ENCODE data around the gene ABI3.

Gene ABI3

DNA sequence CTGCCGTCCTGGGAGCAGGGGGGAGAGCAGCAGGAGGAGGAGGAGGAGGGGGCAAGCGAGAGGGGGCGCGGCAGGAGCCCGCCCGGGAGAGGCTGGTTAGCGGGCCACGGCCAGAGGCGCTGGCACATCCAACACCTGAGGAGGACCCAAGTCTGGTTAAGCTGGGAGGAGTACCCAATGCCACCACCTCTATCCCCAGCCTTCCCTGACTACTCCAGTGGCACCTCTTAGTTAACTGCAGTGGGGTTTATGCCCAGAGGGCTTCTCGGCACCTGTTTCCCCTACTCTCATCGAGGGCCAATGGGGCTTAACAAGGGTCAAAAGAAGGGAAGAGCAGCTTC is 14.5 kb downstream of the ABI3 start:
- Histone ChIP-seq H3K4me3 (ENCODE audit: low read length in 2 of 2) (no peak overlapping the region), H3K27me3 (ENCODE audit: control insufficient read depth in 1 of 2, insufficient read depth in 2 of 2, low read length in 2 of 2) (peaks cover 43 to 58% of the 10 kb centered on the region in 2 donors), H3K9me3 (ENCODE audit: control insufficient read depth in 2 of 2, low read length in 2 of 2) (no peaks in the 10 kb centered on the region), H3K4me1 (ENCODE audit: control insufficient read depth, insufficient read depth, low read length) (peaks cover 19% of the 10 kb centered on the region), H3K36me3 (ENCODE audit: control insufficient read depth in 2 of 2, insufficient read depth in 2 of 2, low read length in 2 of 2) (no peaks in the 10 kb centered on the region), H3K9ac (ENCODE audit: low read length in 2 of 2) (no peak overlapping the region), H3K27ac (ENCODE audit: low read length) (no peak overlapping the region)

DNA sequence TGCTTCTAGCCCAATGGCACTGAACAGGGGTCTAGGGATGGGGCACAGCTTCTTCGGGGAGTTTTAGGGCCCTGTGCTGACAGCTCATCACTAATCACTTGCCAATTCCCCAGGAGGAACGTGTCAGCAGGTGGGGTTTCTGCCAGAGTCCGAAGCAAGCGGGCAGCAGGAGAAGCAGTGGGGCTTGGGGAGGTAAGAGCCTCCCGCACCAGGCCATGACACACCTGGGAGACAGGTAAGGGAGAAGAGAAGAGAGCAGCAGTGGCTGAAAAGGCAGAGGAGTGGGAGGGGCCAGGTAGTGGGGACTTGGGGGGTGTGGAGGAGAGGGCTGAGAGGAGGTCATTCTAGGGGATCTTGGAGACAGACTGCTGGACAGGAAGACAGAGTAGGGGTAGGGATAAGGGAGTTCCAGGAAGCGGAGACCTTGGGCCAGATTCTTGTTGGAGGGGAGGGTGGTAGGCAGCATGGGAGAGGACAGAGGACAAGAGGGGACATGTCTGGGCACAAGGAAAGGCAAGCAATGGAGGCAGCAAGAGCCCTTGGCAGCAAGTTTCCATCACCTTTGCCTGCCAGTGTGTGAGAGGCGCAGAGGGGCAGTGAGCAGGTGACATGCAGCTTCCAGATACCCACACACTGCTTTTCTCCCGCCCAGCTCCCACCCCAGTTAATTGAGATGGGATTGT is 15.2 kb downstream of the ABI3 start:
- Histone ChIP-seq H3K27ac (ENCODE audit: low read length) (no peak overlapping the region), H3K4me3 (ENCODE audit: low read length in 2 of 2) (no peak overlapping the region), H3K27me3 (ENCODE audit: control insufficient read depth in 1 of 2, insufficient read depth in 2 of 2, low read length in 2 of 2) (peaks cover 43 to 58% of the 10 kb centered on the region in 2 donors), H3K36me3 (ENCODE audit: control insufficient read depth in 2 of 2, insufficient read depth in 2 of 2, low read length in 2 of 2) (no peaks in the 10 kb centered on the region), H3K9me3 (ENCODE audit: control insufficient read depth in 2 of 2, low read length in 2 of 2) (no peaks in the 10 kb centered on the region), H3K4me1 (ENCODE audit: control insufficient read depth, insufficient read depth, low read length) (peaks cover 24% of the 10 kb centered on the region), H3K9ac (ENCODE audit: low read length in 2 of 2) (no peak overlapping the region)

DNA sequence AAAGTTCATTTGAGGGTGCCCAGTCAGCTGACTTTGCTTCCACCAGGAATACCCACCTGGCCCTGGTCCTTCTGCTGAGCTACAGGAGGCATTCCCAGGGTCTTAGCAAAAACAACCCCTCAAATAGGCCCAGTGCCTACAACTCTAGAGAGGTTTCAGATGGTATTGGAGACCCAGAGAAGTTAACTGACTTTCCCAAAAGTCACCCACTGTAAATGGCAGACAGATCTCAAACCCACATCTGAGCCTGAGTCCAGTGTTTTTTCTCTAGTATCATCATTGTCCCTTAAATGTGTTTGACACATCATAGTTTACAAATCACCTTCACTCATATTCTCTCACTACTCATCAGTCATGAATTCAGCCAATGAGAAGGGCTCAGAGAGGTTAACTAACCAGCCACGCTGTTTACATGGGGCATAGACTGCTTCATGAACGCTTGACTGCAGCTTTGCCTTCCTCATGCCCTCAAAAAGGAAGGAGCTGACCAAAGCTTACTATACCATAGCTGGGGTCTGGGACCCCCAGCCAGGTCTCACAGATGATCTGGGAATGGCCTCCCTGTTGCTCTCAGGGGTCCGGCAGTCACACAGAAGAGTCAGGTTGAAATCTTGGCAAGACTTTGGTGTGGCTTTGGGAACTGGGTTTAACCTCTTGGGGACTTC is 16.4 kb downstream of the ABI3 start:
- Histone ChIP-seq H3K36me3 (ENCODE audit: control insufficient read depth in 2 of 2, insufficient read depth in 2 of 2, low read length in 2 of 2) (no peaks in the 10 kb centered on the region), H3K4me3 (ENCODE audit: low read length in 2 of 2) (no peak overlapping the region), H3K27ac (ENCODE audit: low read length) (no peak overlapping the region), H3K27me3 (ENCODE audit: control insufficient read depth in 1 of 2, insufficient read depth in 2 of 2, low read length in 2 of 2) (peaks cover 43 to 58% of the 10 kb centered on the region in 2 donors), H3K4me1 (ENCODE audit: control insufficient read depth, insufficient read depth, low read length) (peaks cover 30% of the 10 kb centered on the region), H3K9ac (ENCODE audit: low read length in 2 of 2) (no peak overlapping the region), H3K9me3 (ENCODE audit: control insufficient read depth in 2 of 2, low read length in 2 of 2) (no peaks in the 10 kb centered on the region)

DNA sequence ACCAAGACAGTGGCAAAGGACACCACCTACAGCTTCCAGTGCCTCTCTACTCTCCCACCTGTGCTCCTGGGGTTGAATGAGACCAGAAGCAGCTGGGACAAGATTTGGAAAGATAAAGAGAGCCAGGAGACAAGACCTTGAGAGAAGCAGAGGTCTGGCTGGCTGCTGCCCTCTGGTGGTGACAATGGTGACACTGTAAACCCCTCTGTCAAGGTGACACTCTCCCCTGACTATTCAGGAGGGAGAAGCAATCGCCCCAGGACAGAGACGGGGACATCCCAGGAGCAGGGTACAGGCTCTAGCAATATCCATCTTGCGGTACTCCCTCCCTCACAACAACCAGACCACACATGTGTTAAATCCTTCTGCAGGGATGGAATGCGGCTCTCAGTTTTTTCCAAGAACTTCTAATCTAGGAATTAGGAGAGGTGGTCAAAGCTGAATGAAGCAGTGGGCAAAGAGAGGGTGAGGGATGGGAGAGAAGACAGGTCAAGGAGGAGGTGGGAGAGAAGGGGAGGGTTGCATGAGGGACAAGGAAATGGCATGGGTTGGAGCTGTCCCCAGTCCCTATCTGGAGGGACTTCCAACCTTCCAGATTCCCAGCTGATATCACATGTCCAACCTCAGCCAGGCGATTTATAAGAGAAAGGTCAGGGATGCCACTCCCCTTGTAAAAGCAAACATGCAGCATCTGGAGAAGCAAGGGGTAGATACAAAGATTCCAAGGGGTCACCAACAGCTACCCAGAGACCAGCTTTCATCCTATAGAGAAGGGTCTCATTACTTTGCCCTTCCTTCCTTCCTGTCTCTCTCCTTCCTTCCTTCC is 17.1 kb downstream of the ABI3 start:
- Histone ChIP-seq H3K9ac (ENCODE audit: low read length in 2 of 2) (no peak overlapping the region), H3K27me3 (ENCODE audit: control insufficient read depth in 1 of 2, insufficient read depth in 2 of 2, low read length in 2 of 2) (peaks cover 42 to 56% of the 10 kb centered on the region in 2 donors)

DNA sequence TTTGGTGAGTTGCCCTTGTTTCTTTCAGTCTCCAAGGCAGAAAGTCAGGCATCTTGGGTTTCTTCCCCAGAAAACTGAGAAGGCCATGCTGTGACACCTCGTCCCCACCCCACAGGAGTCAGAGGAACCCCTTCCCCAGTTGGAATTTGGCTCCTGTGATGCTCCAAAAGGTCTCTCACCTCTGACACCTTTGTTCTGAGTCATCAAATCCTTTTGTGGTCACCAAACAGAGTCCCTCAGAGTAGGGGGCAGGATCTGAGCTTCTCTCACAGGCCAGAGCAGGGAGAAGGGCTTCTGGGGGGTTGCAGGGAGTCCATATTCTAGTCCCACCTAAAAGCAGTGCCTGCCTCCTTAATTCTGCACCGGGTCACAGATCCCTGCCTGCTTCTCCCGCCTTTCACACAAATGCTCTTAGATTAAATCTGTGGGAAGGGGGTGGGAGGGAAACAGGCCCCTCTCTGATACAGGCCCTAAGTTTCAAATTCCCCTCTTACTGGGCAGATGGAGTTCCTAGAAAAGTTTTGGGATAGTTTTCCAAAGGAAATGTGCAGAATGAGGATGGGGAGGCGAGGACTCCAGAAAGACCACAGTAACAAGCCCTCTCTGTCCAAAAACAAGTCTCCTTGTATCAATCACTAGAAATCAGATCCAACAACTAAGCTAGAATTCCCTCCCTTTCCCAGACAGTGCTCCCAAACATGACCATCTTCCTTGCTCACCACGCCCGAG is 18.7 kb downstream of the ABI3 start:
- no peak overlapping the region for H3K9ac ChIP-seq (ENCODE audit: low read length in 2 of 2)
- peaks cover 22% of the 10 kb centered on the region for H3K4me1 ChIP-seq (ENCODE audit: control insufficient read depth, insufficient read depth, low read length)
- no peak overlapping the region for H3K27ac ChIP-seq (ENCODE audit: low read length)
- peaks cover 26 to 41% of the 10 kb centered on the region in 2 donors for H3K27me3 ChIP-seq (ENCODE audit: control insufficient read depth in 1 of 2, insufficient read depth in 2 of 2, low read length in 2 of 2)
- H3K4me3 ChIP-seq (ENCODE audit: low read length in 2 of 2), result no peak overlapping the region
- no peaks in the 10 kb centered on the region for H3K9me3 ChIP-seq (ENCODE audit: control insufficient read depth in 2 of 2, low read length in 2 of 2)
- H3K36me3 ChIP-seq (ENCODE audit: control insufficient read depth in 2 of 2, insufficient read depth in 2 of 2, low read length in 2 of 2), result no peaks in the 10 kb centered on the region

More for the DNA sequence above, 17.1 kb downstream of the ABI3 start:
- no peaks in the 10 kb centered on the region for H3K9me3 ChIP-seq (ENCODE audit: control insufficient read depth in 2 of 2, low read length in 2 of 2)
- H3K36me3 ChIP-seq (ENCODE audit: control insufficient read depth in 2 of 2, insufficient read depth in 2 of 2, low read length in 2 of 2), result no peaks in the 10 kb centered on the region
- no peak overlapping the region for H3K4me3 ChIP-seq (ENCODE audit: low read length in 2 of 2)
- H3K4me1 ChIP-seq (ENCODE audit: control insufficient read depth, insufficient read depth, low read length), result peaks cover 30% of the 10 kb centered on the region
- H3K27ac ChIP-seq (ENCODE audit: low read length), result no peak overlapping the region

DNA sequence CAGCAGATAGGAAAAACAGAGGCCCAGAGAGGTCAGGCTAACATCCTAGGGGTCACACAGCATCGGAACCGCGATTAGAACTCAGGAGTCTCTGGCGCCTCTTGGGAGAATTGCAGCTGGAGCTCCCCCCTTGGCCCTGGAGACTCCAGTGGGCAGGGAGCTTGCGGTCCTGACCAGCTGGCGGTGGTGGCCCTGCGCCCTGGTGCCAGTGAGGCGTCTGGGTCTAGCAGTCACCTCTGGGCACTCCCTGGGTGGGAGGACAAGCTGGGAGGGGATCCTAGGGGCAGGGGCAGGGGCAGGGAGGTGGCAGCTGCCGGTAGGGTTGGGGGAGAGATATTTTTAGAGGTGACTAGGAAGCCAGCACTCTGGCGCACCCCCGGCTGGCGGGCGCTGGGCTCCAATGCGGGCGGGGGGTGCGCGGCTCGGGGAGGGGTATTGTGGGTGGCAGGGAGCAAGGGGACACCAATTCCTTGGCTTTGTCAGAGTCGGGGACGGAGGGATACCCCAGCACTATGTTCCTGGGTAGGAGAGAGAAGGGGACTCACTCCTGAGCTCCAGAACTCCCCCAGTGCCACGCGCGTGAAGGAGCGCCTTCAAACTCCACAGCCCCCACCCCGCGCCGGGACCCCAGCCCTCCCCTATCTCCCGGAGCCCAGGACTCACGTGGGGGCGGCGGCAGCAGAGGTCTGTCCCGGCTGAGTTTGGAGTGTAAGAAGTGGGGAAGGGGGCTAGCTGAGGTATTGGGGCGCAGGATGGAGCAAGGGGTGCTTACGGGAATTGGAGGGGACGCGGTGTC is 19.5 kb downstream of the ABI3 start:
- no peaks in the 10 kb centered on the region for H3K36me3 ChIP-seq (ENCODE audit: control insufficient read depth in 2 of 2, insufficient read depth in 2 of 2, low read length in 2 of 2)
- peak overlapping the region; percentile 77 to 87 for H3K4me3 ChIP-seq (ENCODE audit: low read length in 2 of 2)
- H3K9me3 ChIP-seq (ENCODE audit: control insufficient read depth in 2 of 2, low read length in 2 of 2), result no peaks in the 10 kb centered on the region
- H3K9ac ChIP-seq (ENCODE audit: low read length in 2 of 2), result peak overlapping the region in 1 of 2 donors; percentile 31
- peaks cover 19 to 34% of the 10 kb centered on the region in 2 donors for H3K27me3 ChIP-seq (ENCODE audit: control insufficient read depth in 1 of 2, insufficient read depth in 2 of 2, low read length in 2 of 2)
- H3K27ac ChIP-seq (ENCODE audit: low read length), result no peak overlapping the region
- peaks cover 15% of the 10 kb centered on the region for H3K4me1 ChIP-seq (ENCODE audit: control insufficient read depth, insufficient read depth, low read length)

DNA sequence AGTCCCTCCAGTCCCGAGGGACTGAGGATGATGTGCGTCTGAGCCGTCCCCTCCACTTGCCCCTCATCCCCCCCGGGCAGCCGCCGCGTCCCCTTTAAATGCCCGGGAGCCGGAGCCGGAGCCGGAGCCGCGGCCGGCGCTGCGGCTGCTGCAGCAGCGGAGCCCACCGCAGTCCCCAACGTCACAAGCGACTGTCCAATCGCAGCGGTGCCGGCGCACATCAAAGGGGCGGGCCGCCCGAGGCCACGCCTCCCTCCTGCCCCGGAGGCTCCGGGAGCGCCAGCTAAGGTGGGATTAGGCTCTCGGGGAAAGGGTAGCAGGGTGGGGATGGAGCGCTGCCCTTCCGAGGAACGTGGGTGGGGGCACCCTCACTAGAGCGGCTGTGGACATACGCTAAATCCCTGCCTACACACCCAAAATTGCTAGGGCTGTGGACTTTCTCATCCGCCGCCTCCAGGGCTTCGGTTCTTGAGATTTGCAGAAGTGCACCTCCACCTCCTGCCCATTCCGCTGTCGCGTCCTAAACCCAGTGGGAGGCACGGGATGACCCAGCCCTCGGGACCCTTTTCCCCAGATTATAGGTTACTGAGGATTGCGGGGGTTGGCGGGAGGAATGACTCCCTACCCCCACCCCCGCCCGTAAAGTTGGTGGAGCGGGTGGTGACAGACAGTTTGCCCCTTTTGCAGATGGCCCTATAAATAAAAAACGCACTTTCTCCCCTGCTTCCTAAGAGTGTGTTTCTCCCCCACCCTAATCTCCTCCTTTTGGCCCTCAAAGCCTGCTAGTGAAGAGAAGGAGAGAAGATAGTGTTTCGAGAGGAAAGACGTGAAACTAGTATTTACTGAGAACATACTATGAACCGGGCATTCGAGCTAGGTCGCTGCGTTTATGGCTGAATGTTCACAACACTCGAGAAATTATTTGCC is 20.4 kb downstream of the ABI3 start, which contains the start of gene PHOSPHO1:
PHOSPHO1 (minus strand) TSS at position 152 of the 927 bp plus-strand sequence. CDS start 4,096 bp downstream, outside the sequence.
- Histone ChIP-seq H3K27ac (ENCODE audit: low read length) (no peak within 1 kb of the TSS), H3K36me3 (ENCODE audit: control insufficient read depth in 2 of 2, insufficient read depth in 2 of 2, low read length in 2 of 2) (no peaks in the 10 kb centered on the region), H3K9ac (ENCODE audit: low read length in 2 of 2) (peak within 1 kb of the TSS; percentile 31 to 55), H3K9me3 (ENCODE audit: control insufficient read depth in 2 of 2, low read length in 2 of 2) (no peaks in the 10 kb centered on the region), H3K27me3 (ENCODE audit: control insufficient read depth in 1 of 2, insufficient read depth in 2 of 2, low read length in 2 of 2) (peaks cover 10 to 26% of the 10 kb centered on the region in 2 donors), H3K4me1 (ENCODE audit: control insufficient read depth, insufficient read depth, low read length) (peaks cover 15% of the 10 kb centered on the region), H3K4me3 (ENCODE audit: low read length in 2 of 2) (peak within 1 kb of the TSS; percentile 77 to 87)

DNA sequence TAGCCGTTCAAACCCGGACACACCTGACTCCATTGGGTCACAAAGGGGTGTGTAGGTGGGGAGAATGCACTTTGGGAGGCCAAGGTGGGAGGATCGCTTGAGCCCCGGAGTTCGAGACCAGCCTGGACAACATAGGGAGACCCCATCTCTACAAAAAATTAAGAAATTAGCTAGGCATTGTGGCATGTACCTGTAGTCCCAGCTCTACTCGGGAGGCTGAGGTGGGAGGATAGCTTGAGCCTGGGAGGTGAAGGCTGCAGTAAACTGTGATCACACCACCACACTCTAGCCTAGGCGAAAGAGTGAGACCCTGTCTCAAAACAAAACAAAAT is 21.0 kb downstream of the ABI3 start:
- Histone ChIP-seq H3K36me3 (ENCODE audit: control insufficient read depth in 2 of 2, insufficient read depth in 2 of 2, low read length in 2 of 2) (no peaks in the 10 kb centered on the region), H3K4me1 (ENCODE audit: control insufficient read depth, insufficient read depth, low read length) (peaks cover 15% of the 10 kb centered on the region), H3K27me3 (ENCODE audit: control insufficient read depth in 1 of 2, insufficient read depth in 2 of 2, low read length in 2 of 2) (peaks cover 3 to 20% of the 10 kb centered on the region in 2 donors), H3K4me3 (ENCODE audit: low read length in 2 of 2) (peak overlapping the region in 1 of 2 donors; percentile 87), H3K9ac (ENCODE audit: low read length in 2 of 2) (no peak overlapping the region), H3K9me3 (ENCODE audit: control insufficient read depth in 2 of 2, low read length in 2 of 2) (no peaks in the 10 kb centered on the region), H3K27ac (ENCODE audit: low read length) (no peak overlapping the region)

DNA sequence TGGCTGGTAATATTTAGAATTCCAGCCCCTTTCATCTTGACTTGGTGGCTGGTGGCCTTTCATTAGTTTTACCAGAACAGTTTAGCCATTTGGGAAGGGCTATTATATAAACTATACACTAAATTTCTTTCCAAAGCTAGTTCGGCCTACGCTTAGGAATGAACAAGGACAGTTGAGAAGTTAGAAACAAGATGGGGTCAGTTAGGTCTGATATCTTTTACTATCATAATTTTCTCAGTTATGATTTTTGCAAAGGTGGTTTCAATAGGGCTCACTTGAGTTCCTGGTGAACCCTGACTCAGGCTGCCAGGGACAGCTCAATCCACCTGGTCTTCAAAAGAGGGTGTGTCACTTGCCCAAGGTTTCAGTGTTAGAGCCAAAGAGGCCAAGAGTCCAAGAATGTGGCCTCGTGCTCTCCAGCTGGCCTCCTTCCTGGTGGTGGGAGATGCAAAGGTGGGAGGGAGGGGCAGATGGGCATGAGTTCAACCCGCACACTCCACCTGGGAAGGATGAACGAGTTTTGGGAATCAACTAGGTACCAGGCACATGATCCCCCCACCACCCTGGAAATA is 24.1 kb downstream of the ABI3 start:
- H3K36me3 ChIP-seq (ENCODE audit: control insufficient read depth in 2 of 2, insufficient read depth in 2 of 2, low read length in 2 of 2), result no peaks in the 10 kb centered on the region
- H3K9ac ChIP-seq (ENCODE audit: low read length in 2 of 2), result no peak overlapping the region
- H3K9me3 ChIP-seq (ENCODE audit: control insufficient read depth in 2 of 2, low read length in 2 of 2), result no peaks in the 10 kb centered on the region
- H3K4me3 ChIP-seq (ENCODE audit: low read length in 2 of 2), result no peak overlapping the region
- peaks cover 15% of the 10 kb centered on the region for H3K4me1 ChIP-seq (ENCODE audit: control insufficient read depth, insufficient read depth, low read length)
- peaks cover 0 to 2% of the 10 kb centered on the region in 2 donors for H3K27me3 ChIP-seq (ENCODE audit: control insufficient read depth in 1 of 2, insufficient read depth in 2 of 2, low read length in 2 of 2)
- no peak overlapping the region for H3K27ac ChIP-seq (ENCODE audit: low read length)
